Measurements from ENCODE around the gene POLR3GL.
"Not testable (repeated sequence)": the region's sequence is repeated elsewhere in the genome, so short reads cannot be mapped to it uniquely, and the experiment has no call there.

DNA sequence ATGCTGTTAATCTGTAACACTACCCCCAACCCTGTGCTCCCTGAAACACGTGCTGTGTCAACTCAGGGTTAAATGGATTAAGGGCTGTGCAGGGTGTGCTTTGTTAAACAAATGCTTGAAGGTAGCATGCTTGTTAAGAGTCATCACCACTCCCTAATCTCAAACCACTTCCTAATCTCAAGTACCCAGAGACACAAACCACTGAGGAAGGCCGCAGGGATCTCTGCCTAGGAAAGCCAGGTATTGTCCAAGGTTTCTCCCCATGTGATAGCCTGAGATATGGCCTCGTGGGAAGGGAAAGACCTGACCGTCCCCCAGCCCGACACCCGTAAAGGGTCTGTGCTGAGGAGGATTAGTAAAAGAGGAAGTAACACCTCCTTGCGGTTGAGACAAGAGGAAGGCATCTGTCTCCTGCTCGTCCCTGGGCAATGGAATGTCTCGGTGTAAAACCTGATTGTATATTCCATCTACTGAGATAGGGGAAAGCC is 31.9 kb upstream of the POLR3GL start:
- TF ChIP-seq, protein P1, sequence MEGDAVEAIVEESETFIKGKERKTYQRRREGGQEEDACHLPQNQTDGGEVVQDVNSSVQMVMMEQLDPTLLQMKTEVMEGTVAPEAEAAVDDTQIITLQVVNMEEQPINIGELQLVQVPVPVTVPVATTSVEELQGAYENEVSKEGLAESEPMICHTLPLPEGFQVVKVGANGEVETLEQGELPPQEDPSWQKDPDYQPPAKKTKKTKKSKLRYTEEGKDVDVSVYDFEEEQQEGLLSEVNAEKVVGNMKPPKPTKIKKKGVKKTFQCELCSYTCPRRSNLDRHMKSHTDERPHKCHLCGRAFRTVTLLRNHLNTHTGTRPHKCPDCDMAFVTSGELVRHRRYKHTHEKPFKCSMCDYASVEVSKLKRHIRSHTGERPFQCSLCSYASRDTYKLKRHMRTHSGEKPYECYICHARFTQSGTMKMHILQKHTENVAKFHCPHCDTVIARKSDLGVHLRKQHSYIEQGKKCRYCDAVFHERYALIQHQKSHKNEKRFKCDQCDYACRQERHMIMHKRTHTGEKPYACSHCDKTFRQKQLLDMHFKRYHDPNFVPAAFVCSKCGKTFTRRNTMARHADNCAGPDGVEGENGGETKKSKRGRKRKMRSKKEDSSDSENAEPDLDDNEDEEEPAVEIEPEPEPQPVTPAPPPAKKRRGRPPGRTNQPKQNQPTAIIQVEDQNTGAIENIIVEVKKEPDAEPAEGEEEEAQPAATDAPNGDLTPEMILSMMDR (IDR thresholded peaks at IDR 0.05): not testable (repeated sequence)
- not testable (repeated sequence) for TF ChIP-seq POLR2A, POLR2AphosphoS5 (IDR thresholded peaks at IDR 0.05)

Data from gastroesophageal sphincter (tissue), 3 donors.